NT2/D1 (cell line): ENCODE data around the gene C10orf143.

Source experiments
- SUZ12 ChIP-seq: IDR thresholded peaks from 2 replicates; pipeline ENCODE4 v1.6.1; 2011; ENCODE audit not compliant: insufficient read length, insufficient read depth; ENCODE audit errors: extremely low read depth
- YY1 ChIP-seq: IDR thresholded peaks from 2 replicates; pipeline ENCODE4 v1.6.1; 2011; ENCODE audit not compliant: insufficient read length, insufficient read depth
- ZNF274 ChIP-seq: IDR thresholded peaks from 2 replicates; pipeline ENCODE4 v1.6.1; 2011; ENCODE audit warnings: mild to moderate bottlenecking, low read depth, low read length

GRCh38 chr10:130121486-130122079 is 11.0 kb upstream of the C10orf143 start:
- TF ChIP-seq YY1: no peak
- TF ChIP-seq SUZ12: no peak
- no peak for TF ChIP-seq ZNF274
